DND-41 (cell line): ENCODE results near the gene ANKRD45.
"Not testable (repeated sequence)": the region's sequence is repeated elsewhere in the genome, so short reads cannot be mapped to it uniquely, and the experiment has no call there.

Experiments used
- ATAC-seq: fragments of 200-7000 bp; cut with Tn5 transposase; 3 replicates; pipeline ENCODE4 v1.9.1; 2021; ENCODE audit warnings: low read depth; ENCODE audit not compliant: insufficient read depth
- DNase-seq: peaks from one replicate; pipeline ENCODE4 v3.0.0-alpha.2; 2020
- H2AFZ ChIP-seq: 2 replicates; pipeline ENCODE4 v1.6.0; 2012; ENCODE audit warnings: low read depth, low read length
- H3K27ac ChIP-seq: 2 replicates; pipeline ENCODE4 v1.5.1; 2012; ENCODE audit warnings: low read length, inconsistent platforms
- H3K27me3 ChIP-seq: fragments of 200-600 bp; sonication (generic); 2 replicates; pipeline ENCODE4 v1.6.0; 2012; ENCODE audit warnings: low read length, mild to moderate bottlenecking, inconsistent platforms; ENCODE audit not compliant: insufficient read depth, poor library complexity
- H3K36me3 ChIP-seq: 2 replicates; pipeline ENCODE4 v1.5.1; 2012; ENCODE audit warnings: low read length, inconsistent platforms; ENCODE audit not compliant: insufficient read depth
- H3K4me1 ChIP-seq: 2 replicates; pipeline ENCODE4 v1.5.1; 2012; ENCODE audit warnings: mild to moderate bottlenecking, low read length; ENCODE audit not compliant: insufficient read depth
- H3K4me2 ChIP-seq: 2 replicates; pipeline ENCODE4 v1.6.0; 2012; ENCODE audit warnings: mild to moderate bottlenecking, moderate library complexity, low read length, inconsistent platforms; ENCODE audit not compliant: insufficient read depth
- H3K4me3 ChIP-seq, 2 experiments: fragments of 200-600 bp in 1 of 2; shearing (Covaris generic) in 1 of 2; 2 replicates each; pipeline ENCODE4 v1.5.1; 2012 to 2016; ENCODE audit warnings: inconsistent platforms in 2 of 2, low read length in 2 of 2, mild to moderate bottlenecking in 2 of 2, low read depth in 1 of 2, moderate library complexity in 1 of 2
- H3K79me2 ChIP-seq: 2 replicates; pipeline ENCODE4 v1.6.0; 2012; ENCODE audit warnings: low read length, inconsistent platforms; ENCODE audit not compliant: insufficient read depth
- H3K9ac ChIP-seq: 2 replicates; pipeline ENCODE4 v1.6.0; 2012; ENCODE audit warnings: low read depth, mild to moderate bottlenecking, inconsistent platforms, low read length, moderate library complexity
- H3K9me3 ChIP-seq: 2 replicates; pipeline ENCODE4 v1.5.1; 2012; ENCODE audit warnings: low read length, moderate library complexity, mild to moderate bottlenecking, inconsistent platforms; ENCODE audit not compliant: insufficient read depth, severe bottlenecking
- H4K20me1 ChIP-seq: 2 replicates; pipeline ENCODE4 v1.6.0; 2012; ENCODE audit warnings: low read length; ENCODE audit not compliant: insufficient read depth
- EZH2 ChIP-seq: IDR thresholded peaks from 3 replicates; pipeline ENCODE4 v1.6.1; 2012; ENCODE audit warnings: borderline replicate concordance, low read depth, mild to moderate bottlenecking, moderate library complexity, low read length, inconsistent platforms; ENCODE audit not compliant: severe bottlenecking
- TF ChIP-seq, protein P1 (sequence below): IDR thresholded peaks from 2 replicates; pipeline ENCODE4 v1.5.1; 2012; ENCODE audit warnings: borderline replicate concordance, low read length, moderate library complexity, mild to moderate bottlenecking; ENCODE audit not compliant: poor library complexity, severe bottlenecking; ENCODE audit errors: extremely low read depth

ANKRD45 gene

GRCh38 chr1:173616859-173617258 lies 52.8 kb downstream of the ANKRD45 start:
- TF ChIP-seq, protein P1, sequence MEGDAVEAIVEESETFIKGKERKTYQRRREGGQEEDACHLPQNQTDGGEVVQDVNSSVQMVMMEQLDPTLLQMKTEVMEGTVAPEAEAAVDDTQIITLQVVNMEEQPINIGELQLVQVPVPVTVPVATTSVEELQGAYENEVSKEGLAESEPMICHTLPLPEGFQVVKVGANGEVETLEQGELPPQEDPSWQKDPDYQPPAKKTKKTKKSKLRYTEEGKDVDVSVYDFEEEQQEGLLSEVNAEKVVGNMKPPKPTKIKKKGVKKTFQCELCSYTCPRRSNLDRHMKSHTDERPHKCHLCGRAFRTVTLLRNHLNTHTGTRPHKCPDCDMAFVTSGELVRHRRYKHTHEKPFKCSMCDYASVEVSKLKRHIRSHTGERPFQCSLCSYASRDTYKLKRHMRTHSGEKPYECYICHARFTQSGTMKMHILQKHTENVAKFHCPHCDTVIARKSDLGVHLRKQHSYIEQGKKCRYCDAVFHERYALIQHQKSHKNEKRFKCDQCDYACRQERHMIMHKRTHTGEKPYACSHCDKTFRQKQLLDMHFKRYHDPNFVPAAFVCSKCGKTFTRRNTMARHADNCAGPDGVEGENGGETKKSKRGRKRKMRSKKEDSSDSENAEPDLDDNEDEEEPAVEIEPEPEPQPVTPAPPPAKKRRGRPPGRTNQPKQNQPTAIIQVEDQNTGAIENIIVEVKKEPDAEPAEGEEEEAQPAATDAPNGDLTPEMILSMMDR: no peak
- no peak for TF ChIP-seq EZH2
- Histone ChIP-seq H3K27me3 (no peaks in the 10 kb centered on the region), H3K4me1 (no peaks in the 10 kb centered on the region), H3K4me3 (no peak overlapping the region), H2AFZ (no peak overlapping the region), H3K79me2 (no peaks in the 10 kb centered on the region), H4K20me1 (no peaks in the 10 kb centered on the region), H3K36me3 (no peaks in the 10 kb centered on the region), H3K9me3 (peaks cover 9% of the 10 kb centered on the region), H3K27ac (no peak overlapping the region), H3K9ac (no peak overlapping the region), H3K4me2 (no peak overlapping the region)
- DNase-seq (no peak), ATAC-seq (no peak)

- H3K4me1 ChIP-seq, H3K9me3 ChIP-seq, ATAC-seq, H3K4me2 ChIP-seq, H3K4me3 ChIP-seq, H3K36me3 ChIP-seq, H3K79me2 ChIP-seq, H3K27ac ChIP-seq, H3K9ac ChIP-seq, H2AFZ ChIP-seq, H4K20me1 ChIP-seq, H3K27me3 ChIP-seq, DNase-seq: not testable (repeated sequence)
These were observed 56.6 kb downstream of the ANKRD45 start for GRCh38 chr1:173613086-173613485.

DNA sequence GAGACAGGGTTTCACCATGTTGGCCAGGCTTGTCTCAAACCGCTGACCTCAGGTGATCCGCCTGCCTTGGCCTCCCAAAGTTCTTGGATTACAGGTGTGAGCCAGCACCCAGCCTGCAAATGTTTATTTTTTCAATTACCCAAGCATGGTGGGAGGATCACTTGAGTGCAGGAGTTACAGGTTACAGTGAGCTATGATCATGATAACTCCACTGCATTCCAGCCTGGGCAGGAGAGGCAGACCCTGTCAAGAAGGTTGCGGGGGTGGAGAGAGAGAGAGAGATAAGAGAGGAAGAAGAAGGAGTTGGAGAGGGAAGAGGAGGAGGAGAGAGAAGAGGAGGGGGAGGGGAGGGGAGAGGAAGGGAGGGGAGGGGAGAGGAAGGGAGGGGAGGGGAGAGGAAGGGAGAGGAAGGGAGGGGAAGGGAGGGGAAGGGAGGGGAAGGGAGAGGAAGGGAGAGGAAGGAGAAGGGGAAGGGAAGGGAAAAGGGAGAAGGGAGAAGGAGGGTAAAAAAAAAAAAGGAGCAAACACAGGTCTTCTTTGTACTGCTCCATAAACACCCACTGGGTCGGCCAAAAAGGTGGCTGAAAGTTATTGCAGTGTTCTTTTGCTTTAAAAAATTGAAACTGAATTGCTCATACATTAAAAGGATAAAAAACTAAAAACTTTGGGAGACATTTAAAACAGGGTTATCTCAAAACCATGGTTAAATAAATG lies 61.0 kb downstream of the ANKRD45 start:
- Histone ChIP-seq H3K27ac (no peak overlapping the region), H3K4me2 (no peak overlapping the region), H3K79me2 (no peaks in the 10 kb centered on the region), H3K9ac (no peak overlapping the region), H3K27me3 (no peaks in the 10 kb centered on the region), H2AFZ (no peak overlapping the region), H3K9me3 (no peaks in the 10 kb centered on the region), H3K4me1 (no peaks in the 10 kb centered on the region), H4K20me1 (no peaks in the 10 kb centered on the region), H3K4me3 (no peak overlapping the region), H3K36me3 (no peaks in the 10 kb centered on the region)
- no peak for TF ChIP-seq EZH2
- TF ChIP-seq, protein P1: no peak
- no peak for ATAC-seq
- no peak for DNase-seq

GRCh38 chr1:173603056-173603591 lies 66.5 kb downstream of the ANKRD45 start, which contains the start of gene SLC9C2:
TSS of gene SLC9C2 (minus strand) at chr1:173603072. CDS start at chr1:173601776, 1,296 bp downstream.
- Histone ChIP-seq H4K20me1 (no peaks in the 10 kb centered on the region), H3K4me1 (no peaks in the 10 kb centered on the region), H3K9me3 (no peaks in the 10 kb centered on the region), H3K27me3 (no peaks in the 10 kb centered on the region), H2AFZ (no peak within 1 kb of the TSS), H3K9ac (no peak within 1 kb of the TSS), H3K36me3 (no peaks in the 10 kb centered on the region), H3K27ac (no peak within 1 kb of the TSS), H3K4me3 (no peak within 1 kb of the TSS), H3K79me2 (no peaks in the 10 kb centered on the region), H3K4me2 (no peak within 1 kb of the TSS)
- ATAC-seq (no peak), DNase-seq (no peak)
- TF ChIP-seq EZH2: no peak
- TF ChIP-seq, protein P1: no peak
